Measurements from ENCODE around the gene TSSK2.
"Not testable (repeated sequence)": the region's sequence is repeated elsewhere in the genome, so short reads cannot be mapped to it uniquely, and the experiment has no call there.

Gene TSSK2

GRCh38 chr22:19143967-19144400 lies 12.9 kb downstream of the TSSK2 start:
- DNase-seq: no peak

- DNase-seq: no peak
Measured at GRCh38 chr22:19146215-19146968, 15.3 kb downstream of the TSSK2 start.

- no peak for DNase-seq
Measured at GRCh38 chr22:19147195-19147780, 16.2 kb downstream of the TSSK2 start.

GRCh38 chr22:19148417-19149046 lies 17.4 kb downstream of the TSSK2 start:
- no peak for DNase-seq

GRCh38 chr22:19149047-19149883 lies 18.2 kb downstream of the TSSK2 start:
- no peak for DNase-seq

GRCh38 chr22:19149991-19150390 lies 18.9 kb downstream of the TSSK2 start, which contains the start of gene GSC2:
TSS of gene GSC2 (minus strand) at chr22:19150292. CDS start at chr22:19150283, 9 bp downstream.
- no peak for DNase-seq

GRCh38 chr22:19150482-19151328 lies 19.6 kb downstream of the TSSK2 start:
- DNase-seq: no peak

- DNase-seq: no peak
Measured at GRCh38 chr22:19151329-19152191, 20.5 kb downstream of the TSSK2 start.

GRCh38 chr22:19152942-19153883 lies 22.1 kb downstream of the TSSK2 start:
- DNase-seq: no peak

- DNase-seq: not testable (repeated sequence)
Measured at GRCh38 chr22:19156109-19156508, 25.0 kb downstream of the TSSK2 start.

GRCh38 chr22:19158649-19159048 lies 27.5 kb downstream of the TSSK2 start:
- not testable (repeated sequence) for DNase-seq

GRCh38 chr22:19164425-19164824 lies 33.3 kb downstream of the TSSK2 start:
- no peak for DNase-seq

GRCh38 chr22:19166421-19166820 lies 35.3 kb downstream of the TSSK2 start:
- no peak for DNase-seq

GRCh38 chr22:19167106-19167869 lies 36.2 kb downstream of the TSSK2 start:
- DNase-seq: no peak

- no peak for DNase-seq
Measured at GRCh38 chr22:19168088-19168890, 37.2 kb downstream of the TSSK2 start.

GRCh38 chr22:19169002-19169946 lies 38.2 kb downstream of the TSSK2 start:
- no peak for DNase-seq

GRCh38 chr22:19169947-19170318 lies 38.8 kb downstream of the TSSK2 start:
- no peak for DNase-seq
